GM21423 (cell line): ENCODE data around the gene SMG7.

Source experiments
- ATAC-seq: cut with Tn5 transposase; IDR thresholded peaks from one replicate; pipeline ENCODE4 v1.9.1; 2021; ENCODE audit warnings: mild to moderate bottlenecking, moderate library complexity; ENCODE audit not compliant: unreplicated experiment

The SMG7 gene

DNA sequence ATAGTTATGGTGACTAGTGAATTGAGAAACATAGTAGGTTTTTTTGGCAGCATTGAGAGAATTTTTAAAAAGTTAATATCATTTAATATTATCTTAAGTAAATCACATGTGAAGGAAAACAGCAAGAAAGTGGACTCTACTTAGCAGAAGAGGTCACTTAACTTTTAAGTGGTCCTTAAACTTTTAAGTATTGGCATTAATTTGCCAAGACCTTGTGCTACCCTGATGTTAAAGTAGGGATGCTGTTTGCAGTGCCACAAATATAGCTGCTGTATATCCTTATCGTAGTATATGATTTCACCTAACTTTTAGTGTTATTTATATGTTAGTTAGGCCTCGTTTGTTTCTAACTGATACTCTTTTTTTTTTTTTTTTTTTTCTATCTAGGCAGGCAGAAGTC, 40.2 kb downstream of the SMG7 start:
- no peak for ATAC-seq

DNA sequence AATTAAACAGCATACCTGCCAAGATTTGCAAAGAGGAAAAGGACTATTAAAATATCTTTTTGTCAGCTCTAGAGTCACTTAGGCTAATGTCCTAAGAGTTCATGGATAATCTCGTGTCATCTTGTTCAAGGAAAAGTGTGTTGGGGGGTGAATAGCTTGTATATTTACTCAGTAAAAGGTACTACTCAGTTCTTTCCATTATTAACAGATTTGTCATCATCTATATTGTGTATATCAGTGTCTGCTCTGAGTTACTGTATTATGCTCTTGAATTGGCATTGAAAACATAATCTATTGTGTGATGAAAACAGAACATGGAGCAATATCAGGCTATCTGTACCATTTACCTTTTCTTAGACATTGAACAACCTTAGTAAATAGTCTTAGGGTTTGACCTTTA, 41.9 kb downstream of the SMG7 start:
- ATAC-seq: no peak

GRCh38 chr1:183515002-183515689, 42.8 kb downstream of the SMG7 start:
- ATAC-seq: no peak

- ATAC-seq: no peak
These were observed 44.4 kb downstream of the SMG7 start for GRCh38 chr1:183516725-183517124.

- no peak for ATAC-seq
These were observed 45.1 kb downstream of the SMG7 start for GRCh38 chr1:183517401-183517800.

GRCh38 chr1:183520379-183520778, 48.1 kb downstream of the SMG7 start:
- ATAC-seq: no peak

- no peak for ATAC-seq
These were observed 49.8 kb downstream of the SMG7 start for GRCh38 chr1:183522104-183522503.

DNA sequence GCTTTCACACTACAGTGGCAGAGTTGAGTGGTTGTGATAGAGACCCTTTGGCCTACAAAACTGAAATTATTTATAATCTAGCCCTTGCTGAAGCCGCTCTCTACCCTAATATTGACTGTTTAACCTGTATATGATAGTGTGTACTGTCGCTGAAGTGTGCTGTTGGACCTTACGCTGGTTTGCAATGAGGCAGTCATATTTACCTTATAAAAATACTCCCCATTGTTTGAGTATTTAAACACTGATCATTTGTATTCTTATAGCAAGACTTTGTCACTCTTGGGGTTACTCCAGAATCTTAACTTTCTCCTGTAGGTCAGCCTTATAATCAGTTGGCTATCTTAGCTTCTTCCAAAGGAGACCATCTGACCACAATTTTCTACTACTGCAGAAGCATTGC, 56.3 kb downstream of the SMG7 start:
- ATAC-seq: no peak

DNA sequence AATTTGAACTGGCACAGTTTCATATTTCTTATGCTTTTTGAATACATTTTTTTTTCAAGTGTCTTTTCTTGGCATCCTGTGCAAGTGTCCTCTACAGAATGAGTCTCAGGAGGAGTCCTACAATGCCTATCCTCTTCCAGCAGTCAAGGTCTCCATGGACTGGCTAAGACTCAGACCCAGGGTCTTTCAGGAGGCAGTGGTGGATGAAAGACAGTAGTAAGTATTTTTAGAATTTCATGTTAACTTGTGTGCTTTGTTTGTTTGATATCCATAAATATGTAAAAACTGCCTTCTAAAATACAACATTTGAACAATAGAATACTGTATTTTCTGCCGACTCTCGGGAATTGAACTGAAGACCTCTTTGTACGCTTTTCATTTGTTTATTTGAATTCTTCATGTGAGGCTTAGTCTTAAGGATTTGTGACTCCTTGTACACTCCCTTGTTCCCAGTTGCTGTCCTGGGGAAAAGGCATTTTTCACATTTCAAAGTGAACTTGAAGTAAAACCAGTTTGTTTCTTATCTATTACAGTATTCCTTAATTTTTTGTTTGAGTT, 61.4 kb downstream of the SMG7 start:
- ATAC-seq: no peak

DNA sequence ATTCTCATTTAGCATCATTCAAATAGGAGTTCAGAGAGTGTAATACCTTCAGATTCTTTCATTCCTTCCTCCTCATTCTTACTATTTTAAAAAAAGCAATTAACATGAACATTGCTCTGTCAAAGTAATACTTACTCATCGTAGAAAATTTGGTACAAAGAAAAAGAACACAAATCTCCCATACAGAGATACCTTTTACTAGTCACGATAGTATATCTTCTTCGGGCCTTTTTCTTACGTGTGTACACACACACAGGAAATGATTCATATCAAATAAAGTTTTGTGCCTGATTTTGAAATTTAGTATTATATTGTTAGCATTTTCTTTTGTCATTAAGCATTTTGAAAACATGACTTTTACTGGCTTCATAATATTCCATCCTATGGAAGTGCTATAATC, 65.1 kb downstream of the SMG7 start:
- no peak for ATAC-seq

- ATAC-seq: no peak
These were observed 71.4 kb downstream of the SMG7 start for GRCh38 chr1:183543619-183544204.

DNA sequence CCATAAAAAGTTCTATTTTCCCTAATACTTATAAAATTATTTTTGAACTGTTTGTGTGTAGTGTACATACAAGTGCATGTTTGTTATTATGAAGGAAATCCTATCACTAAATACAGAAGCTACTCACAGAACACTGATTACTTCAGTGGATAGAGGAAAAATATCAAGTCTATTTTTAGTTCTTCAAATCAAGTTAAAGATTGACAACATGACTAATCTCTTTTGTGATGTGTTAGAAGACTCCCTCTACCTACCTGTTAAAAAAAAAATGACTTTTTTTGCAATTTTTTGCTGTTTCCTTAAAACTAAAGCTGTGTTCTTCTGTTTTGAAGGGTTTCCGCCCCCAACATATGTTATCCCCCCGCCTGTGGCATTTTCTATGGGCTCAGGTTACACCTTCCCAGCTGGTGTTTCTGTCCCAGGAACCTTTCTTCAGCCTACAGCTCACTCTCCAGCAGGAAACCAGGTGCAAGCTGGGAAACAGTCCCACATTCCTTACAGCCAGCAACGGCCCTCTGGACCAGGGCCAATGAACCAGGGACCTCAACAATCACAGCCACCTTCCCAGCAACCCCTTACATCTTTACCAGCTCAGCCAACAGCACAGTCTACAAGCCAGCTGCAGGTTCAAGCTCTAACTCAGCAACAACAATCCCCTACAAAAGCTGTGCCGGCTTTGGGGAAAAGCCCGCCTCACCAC, 72.4 kb downstream of the SMG7 start:
- no peak for ATAC-seq

DNA sequence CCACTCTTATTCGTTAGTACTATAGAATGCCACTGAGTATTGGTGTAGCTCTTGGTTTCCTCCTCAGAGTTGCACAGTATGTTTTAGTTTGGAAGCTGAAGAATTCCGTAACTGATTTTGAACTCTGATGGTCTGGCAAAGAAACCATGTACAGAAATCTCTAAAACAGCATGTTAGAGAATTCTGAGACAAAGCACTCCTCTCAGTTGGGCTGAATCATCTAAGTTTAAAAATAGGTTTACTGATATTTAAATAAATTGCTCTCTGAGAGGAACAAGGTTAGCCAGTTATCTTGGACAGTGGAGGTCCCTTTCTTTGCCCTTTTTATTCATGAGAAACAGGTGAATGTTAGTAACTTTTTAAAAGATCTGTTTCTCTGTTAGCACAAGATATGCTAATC, 74.1 kb downstream of the SMG7 start:
- ATAC-seq: no peak

- ATAC-seq: no peak
These were observed 75.8 kb downstream of the SMG7 start for GRCh38 chr1:183548116-183548515.

GRCh38 chr1:183550915-183551314, 78.6 kb downstream of the SMG7 start:
- no peak for ATAC-seq

DNA sequence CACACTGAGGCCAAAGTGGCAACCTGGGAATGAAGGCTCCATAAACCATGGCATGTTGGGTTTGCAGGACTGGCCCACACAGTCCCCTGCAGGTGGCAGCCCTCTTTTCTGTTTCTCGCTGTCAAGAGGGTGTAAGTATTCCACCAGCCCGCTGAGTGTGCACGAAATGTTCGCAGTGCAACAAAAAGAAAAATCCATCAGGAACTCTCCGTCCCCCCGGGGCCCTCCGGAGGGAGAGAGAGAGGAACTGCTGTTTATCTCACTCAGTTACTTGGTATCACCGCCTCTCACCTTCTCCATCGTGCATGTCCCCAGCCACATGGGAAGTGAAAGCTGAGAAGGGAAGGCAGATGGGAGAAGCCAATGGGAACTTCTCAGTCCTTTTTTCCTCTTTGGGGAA, 79.6 kb downstream of the SMG7 start:
- no peak for ATAC-seq

GRCh38 chr1:183552441-183552840, 80.1 kb downstream of the SMG7 start:
- no peak for ATAC-seq

DNA sequence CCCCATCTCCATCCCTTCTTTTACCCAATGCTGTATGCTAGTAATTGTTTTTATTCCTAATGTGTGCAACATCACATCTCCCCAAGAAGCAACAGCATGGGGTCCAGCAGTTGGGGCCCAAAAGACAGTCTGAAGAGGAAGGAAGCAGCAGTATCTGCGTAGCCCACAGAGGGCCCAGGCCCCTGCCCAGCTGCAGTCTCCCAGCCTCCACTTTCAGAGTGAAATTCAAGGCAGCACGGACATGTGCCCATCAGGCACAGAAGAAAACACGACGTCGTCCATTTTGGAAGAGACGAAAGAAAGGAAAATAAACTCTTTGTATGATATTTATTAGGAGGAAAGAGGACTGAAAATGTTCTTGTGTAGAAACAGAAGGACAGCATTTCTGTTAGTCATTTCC, 80.6 kb downstream of the SMG7 start:
- ATAC-seq: no peak

- no peak for ATAC-seq
These were observed 81.0 kb downstream of the SMG7 start for GRCh38 chr1:183553331-183553730.

- no peak for ATAC-seq
These were observed 81.5 kb downstream of the SMG7 start for GRCh38 chr1:183553764-183554163.

- no peak for ATAC-seq
These were observed 82.3 kb downstream of the SMG7 start for GRCh38 chr1:183554577-183554976.

- ATAC-seq: no peak
These were observed 86.8 kb downstream of the SMG7 start for GRCh38 chr1:183559061-183559460.
